HL-60 (cell line): ENCODE data around the gene KCNT1.

Source experiments
- DNase-seq, 2 experiments: peaks; one replicate each; pipeline ENCODE4 v3.0.0-alpha.2; 2010 to 2020; ENCODE audit warnings: low read depth in 1 of 2, low spot score in 1 of 2
- H3K27ac ChIP-seq: fragments of 250-450 bp; sonication (Bioruptor Pico); replicated peaks from 2 replicates; pipeline ENCODE4 v1.5.1; 2020; ENCODE audit warnings: mild to moderate bottlenecking, moderate library complexity
- H3K27me3 ChIP-seq: fragments of 250-450 bp; sonication (Bioruptor Pico); 2 replicates; pipeline ENCODE4 v1.5.1; 2021; ENCODE audit warnings: mild to moderate bottlenecking, moderate library complexity; ENCODE audit not compliant: insufficient read depth, poor library complexity, severe bottlenecking
- H3K4me3 ChIP-seq: replicated peaks from 2 replicates; pipeline ENCODE4 v1.5.1; 2011; ENCODE audit warnings: mild to moderate bottlenecking, control low read depth, low read length; ENCODE audit not compliant: insufficient read depth
- GABPA ChIP-seq: IDR thresholded peaks from 2 replicates; pipeline ENCODE4 v1.6.1; 2012; ENCODE audit warnings: low read depth
- POLR2AphosphoS5 ChIP-seq: IDR thresholded peaks from 2 replicates; pipeline ENCODE4 v1.6.1; 2012; ENCODE audit warnings: low read depth
- SPI1 ChIP-seq: IDR thresholded peaks from 2 replicates; pipeline ENCODE4 v1.6.1; 2012; ENCODE audit warnings: low read depth, mild to moderate bottlenecking, borderline replicate concordance
- TF ChIP-seq, protein P1 (sequence below): IDR thresholded peaks from 2 replicates; pipeline ENCODE4 v1.6.1; 2012; ENCODE audit warnings: low read depth; ENCODE audit not compliant: insufficient replicate concordance
- TF ChIP-seq, protein P2 (sequence below): IDR thresholded peaks from one replicate; pipeline ENCODE4 v1.5.1; 2011; ENCODE audit warnings: low read length, control low read depth, inconsistent platforms; ENCODE audit not compliant: insufficient read depth

KCNT1 gene

DNA sequence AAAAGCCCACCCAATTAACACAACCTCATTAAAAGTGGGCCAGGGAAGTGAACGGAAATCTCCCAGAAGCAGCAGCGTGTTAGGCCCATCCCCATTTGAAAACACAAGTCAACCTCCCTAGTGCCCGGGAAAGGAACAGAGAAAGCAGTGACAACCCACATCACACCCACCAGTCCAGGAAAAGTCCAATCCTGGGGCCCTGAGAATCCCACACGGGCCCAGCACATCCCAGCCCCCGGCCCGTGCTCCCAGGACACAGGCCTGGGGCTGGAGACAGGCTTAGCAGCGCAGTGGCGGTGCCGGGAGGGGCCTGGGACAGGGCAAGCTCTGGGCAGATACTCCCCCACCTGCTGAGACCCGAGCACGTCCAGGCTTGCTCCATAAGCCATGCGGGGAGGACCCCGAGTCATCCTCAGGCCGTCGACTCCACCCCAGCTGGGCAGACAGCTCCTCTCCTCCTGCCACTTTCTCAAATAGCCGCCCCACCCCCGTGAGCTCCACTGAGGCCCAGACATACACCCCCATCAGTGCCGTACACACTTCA is 101.0 kb downstream of the KCNT1 start:
- Histone ChIP-seq H3K27ac (no peak overlapping the region), H3K4me3 (no peak overlapping the region), H3K27me3 (no peaks in the 10 kb centered on the region)
- no peak for DNase-seq
- no peak for TF ChIP-seq POLR2AphosphoS5
- TF ChIP-seq SPI1, result no peak
- TF ChIP-seq, protein P1, sequence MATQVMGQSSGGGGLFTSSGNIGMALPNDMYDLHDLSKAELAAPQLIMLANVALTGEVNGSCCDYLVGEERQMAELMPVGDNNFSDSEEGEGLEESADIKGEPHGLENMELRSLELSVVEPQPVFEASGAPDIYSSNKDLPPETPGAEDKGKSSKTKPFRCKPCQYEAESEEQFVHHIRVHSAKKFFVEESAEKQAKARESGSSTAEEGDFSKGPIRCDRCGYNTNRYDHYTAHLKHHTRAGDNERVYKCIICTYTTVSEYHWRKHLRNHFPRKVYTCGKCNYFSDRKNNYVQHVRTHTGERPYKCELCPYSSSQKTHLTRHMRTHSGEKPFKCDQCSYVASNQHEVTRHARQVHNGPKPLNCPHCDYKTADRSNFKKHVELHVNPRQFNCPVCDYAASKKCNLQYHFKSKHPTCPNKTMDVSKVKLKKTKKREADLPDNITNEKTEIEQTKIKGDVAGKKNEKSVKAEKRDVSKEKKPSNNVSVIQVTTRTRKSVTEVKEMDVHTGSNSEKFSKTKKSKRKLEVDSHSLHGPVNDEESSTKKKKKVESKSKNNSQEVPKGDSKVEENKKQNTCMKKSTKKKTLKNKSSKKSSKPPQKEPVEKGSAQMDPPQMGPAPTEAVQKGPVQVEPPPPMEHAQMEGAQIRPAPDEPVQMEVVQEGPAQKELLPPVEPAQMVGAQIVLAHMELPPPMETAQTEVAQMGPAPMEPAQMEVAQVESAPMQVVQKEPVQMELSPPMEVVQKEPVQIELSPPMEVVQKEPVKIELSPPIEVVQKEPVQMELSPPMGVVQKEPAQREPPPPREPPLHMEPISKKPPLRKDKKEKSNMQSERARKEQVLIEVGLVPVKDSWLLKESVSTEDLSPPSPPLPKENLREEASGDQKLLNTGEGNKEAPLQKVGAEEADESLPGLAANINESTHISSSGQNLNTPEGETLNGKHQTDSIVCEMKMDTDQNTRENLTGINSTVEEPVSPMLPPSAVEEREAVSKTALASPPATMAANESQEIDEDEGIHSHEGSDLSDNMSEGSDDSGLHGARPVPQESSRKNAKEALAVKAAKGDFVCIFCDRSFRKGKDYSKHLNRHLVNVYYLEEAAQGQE, result no peak
- TF ChIP-seq GABPA, result no peak
- TF ChIP-seq, protein P2, sequence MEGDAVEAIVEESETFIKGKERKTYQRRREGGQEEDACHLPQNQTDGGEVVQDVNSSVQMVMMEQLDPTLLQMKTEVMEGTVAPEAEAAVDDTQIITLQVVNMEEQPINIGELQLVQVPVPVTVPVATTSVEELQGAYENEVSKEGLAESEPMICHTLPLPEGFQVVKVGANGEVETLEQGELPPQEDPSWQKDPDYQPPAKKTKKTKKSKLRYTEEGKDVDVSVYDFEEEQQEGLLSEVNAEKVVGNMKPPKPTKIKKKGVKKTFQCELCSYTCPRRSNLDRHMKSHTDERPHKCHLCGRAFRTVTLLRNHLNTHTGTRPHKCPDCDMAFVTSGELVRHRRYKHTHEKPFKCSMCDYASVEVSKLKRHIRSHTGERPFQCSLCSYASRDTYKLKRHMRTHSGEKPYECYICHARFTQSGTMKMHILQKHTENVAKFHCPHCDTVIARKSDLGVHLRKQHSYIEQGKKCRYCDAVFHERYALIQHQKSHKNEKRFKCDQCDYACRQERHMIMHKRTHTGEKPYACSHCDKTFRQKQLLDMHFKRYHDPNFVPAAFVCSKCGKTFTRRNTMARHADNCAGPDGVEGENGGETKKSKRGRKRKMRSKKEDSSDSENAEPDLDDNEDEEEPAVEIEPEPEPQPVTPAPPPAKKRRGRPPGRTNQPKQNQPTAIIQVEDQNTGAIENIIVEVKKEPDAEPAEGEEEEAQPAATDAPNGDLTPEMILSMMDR, result no peak

DNA sequence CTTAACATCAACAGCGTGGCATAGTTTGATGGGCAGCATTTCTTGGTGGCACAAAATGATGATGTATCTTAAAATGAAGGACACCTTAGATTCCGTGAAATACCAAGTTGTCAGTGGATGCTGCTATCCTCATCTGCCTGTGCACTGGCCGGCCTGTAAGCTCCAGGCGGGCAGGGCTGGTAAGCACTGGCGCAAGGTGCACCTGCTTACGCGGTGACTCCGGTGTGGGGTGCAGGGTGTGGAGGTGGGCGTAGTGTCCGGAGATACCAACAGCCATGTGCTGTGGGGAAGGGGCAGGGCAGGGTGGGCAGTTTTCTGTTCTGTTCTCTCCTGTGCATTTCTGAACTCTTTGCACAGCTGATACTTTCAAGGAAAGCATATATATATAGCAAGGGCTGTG is 101.5 kb downstream of the KCNT1 start:
- TF ChIP-seq GABPA, result no peak
- TF ChIP-seq, protein P2, result no peak
- no peak for TF ChIP-seq SPI1
- TF ChIP-seq POLR2AphosphoS5, result no peak
- TF ChIP-seq, protein P1, result no peak
- Histone ChIP-seq H3K27me3 (no peaks in the 10 kb centered on the region), H3K27ac (no peak overlapping the region), H3K4me3 (no peak overlapping the region)
- DNase-seq, result no peak

DNA sequence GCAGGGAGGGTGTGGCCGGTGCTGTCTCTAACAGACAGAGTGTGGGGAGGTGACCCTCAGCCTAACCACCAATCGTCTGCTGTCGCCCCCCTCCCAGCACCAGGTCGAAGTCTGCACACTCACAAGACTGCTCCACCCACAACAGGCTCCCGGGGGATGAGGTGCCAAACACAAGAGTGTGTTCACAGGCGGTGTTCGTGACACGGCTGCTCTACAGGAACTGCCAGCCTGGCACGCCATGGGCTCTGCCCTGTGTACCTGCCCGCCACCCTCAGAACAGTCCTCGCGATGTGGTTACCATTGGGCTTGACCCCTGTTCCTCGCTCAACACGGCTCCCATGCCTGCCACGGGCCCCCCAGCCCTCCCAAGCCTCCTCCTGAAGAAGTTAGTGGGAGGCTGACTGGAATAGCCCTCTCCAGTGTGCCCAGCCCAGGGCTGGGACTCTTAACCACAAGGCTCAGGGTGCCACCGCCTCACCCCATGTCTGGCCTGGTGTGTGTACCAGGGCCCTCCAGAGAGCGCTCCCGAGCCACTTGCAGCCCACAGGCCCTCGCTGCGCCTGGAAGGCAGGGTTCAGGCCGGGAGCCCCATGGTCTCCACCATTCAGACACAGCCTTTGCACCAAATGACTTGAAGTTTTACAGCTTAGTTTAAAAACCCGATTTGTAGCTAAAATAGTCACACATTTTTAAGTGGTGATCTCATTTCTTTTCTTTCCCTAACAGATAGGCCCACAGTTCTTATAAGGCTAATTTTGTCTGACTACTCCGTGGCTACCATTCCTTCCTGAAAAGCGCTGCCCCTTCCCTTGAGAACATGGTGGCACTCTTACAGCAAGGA is 102.8 kb downstream of the KCNT1 start:
- no peaks in the 10 kb centered on the region for H3K27me3 ChIP-seq
- H3K27ac ChIP-seq, result no peak overlapping the region
- TF ChIP-seq POLR2AphosphoS5, result no peak
- TF ChIP-seq, protein P2, result no peak
- DNase-seq, result no peak
- no peak overlapping the region for H3K4me3 ChIP-seq
